Measurements from ENCODE around the gene KRT6A.
"Not testable (repeated sequence)": the region's sequence is repeated elsewhere in the genome, so short reads cannot be mapped to it uniquely, and the experiment has no call there.

The KRT6A gene

GRCh38 chr12:52506858-52507715 lies 14.0 kb upstream of the KRT6A start:
- no peak overlapping the region for H3K4me3 ChIP-seq (ENCODE audit: low read depth, low read length)
- TF ChIP-seq, protein P1, sequence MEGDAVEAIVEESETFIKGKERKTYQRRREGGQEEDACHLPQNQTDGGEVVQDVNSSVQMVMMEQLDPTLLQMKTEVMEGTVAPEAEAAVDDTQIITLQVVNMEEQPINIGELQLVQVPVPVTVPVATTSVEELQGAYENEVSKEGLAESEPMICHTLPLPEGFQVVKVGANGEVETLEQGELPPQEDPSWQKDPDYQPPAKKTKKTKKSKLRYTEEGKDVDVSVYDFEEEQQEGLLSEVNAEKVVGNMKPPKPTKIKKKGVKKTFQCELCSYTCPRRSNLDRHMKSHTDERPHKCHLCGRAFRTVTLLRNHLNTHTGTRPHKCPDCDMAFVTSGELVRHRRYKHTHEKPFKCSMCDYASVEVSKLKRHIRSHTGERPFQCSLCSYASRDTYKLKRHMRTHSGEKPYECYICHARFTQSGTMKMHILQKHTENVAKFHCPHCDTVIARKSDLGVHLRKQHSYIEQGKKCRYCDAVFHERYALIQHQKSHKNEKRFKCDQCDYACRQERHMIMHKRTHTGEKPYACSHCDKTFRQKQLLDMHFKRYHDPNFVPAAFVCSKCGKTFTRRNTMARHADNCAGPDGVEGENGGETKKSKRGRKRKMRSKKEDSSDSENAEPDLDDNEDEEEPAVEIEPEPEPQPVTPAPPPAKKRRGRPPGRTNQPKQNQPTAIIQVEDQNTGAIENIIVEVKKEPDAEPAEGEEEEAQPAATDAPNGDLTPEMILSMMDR (IDR thresholded peaks at IDR 0.05; ENCODE audit: control insufficient read depth, extremely low read depth, insufficient read depth) = peak; percentile 57
- DNase-seq (ENCODE audit: low read depth) = peak; percentile 10

GRCh38 chr12:52502877-52503276 lies 9.8 kb upstream of the KRT6A start:
- no peak overlapping the region for H3K4me3 ChIP-seq (ENCODE audit: low read depth, low read length)
- no peak for DNase-seq (ENCODE audit: low read depth)
- TF ChIP-seq, protein P1 (IDR thresholded peaks at IDR 0.05; ENCODE audit: control insufficient read depth, extremely low read depth, insufficient read depth) = no peak

GRCh38 chr12:52501490-52501889 lies 8.4 kb upstream of the KRT6A start:
- TF ChIP-seq, protein P1 (IDR thresholded peaks at IDR 0.05; ENCODE audit: control insufficient read depth, extremely low read depth, insufficient read depth) = no peak
- H3K4me3 ChIP-seq (ENCODE audit: low read depth, low read length) = no peak overlapping the region
- DNase-seq (ENCODE audit: low read depth) = no peak

DNA sequence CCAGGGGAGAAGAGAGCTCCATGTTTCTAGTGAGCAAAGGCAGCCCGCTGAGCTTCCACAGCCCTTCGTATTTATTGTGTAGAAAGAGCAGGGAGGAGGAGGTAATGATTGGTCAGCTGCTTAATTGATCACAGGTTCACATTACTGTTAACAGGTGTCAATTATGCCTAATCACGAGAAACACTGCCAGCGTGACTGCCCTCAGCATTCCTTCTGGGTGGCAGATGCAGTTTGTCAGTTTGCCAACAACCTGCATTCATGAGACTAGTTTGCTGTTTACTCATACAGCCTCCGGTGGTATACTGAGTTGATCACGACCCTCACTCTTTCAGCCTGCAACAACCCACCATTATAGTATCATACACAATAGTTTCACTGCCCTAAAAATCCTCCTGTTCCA lies 7.5 kb upstream of the KRT6A start:
- DNase-seq (ENCODE audit: low read depth); H3K4me3 ChIP-seq (ENCODE audit: low read depth, low read length): not testable (repeated sequence)

DNA sequence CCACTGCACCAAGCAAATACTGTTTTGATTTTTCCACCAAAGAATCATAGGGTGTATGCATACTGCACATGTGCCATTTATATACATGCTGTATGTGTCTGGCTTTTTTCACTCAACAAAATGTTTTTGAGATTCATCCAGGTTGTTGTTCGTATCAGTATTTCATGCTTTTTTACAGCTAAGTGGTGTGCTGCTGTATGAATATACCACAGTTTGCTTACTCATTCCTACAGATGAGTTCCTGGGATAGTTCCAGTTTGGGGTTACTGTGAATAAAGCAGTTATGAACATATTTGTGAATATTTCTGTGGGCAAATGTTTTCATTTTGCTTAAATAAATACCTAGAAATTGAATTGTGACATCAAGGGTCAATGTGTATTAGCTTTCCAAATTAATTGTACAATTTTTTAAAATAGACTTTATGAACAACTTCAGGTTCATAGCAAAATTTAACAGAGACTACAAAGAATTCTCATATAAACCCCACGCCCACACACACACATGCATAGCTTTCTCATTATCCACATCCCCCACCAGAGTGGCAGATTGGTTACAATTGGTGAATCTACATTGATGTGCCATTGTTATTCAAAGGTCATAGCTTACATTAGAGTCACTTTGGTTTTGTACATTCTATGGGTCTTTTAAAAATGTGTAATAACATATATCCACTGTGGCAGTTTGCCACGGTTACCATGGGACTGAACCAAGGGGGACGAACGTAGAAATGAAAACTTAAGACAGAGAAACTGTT lies 6.9 kb upstream of the KRT6A start:
- TF ChIP-seq, protein P1 (IDR thresholded peaks at IDR 0.05; ENCODE audit: control insufficient read depth, extremely low read depth, insufficient read depth) = no peak
- H3K4me3 ChIP-seq (ENCODE audit: low read depth, low read length) = no peak overlapping the region

GRCh38 chr12:52498946-52499345 lies 5.9 kb upstream of the KRT6A start:
- TF ChIP-seq, protein P1 (IDR thresholded peaks at IDR 0.05; ENCODE audit: control insufficient read depth, extremely low read depth, insufficient read depth) = no peak
- H3K4me3 ChIP-seq (ENCODE audit: low read depth, low read length) = no peak overlapping the region

More for the DNA sequence above, 6.9 kb upstream of the KRT6A start:
- DNase-seq (ENCODE audit: low read depth) = no peak

GRCh38 chr12:52497975-52498374 lies 4.9 kb upstream of the KRT6A start:
- TF ChIP-seq, protein P1 (IDR thresholded peaks at IDR 0.05; ENCODE audit: control insufficient read depth, extremely low read depth, insufficient read depth) = no peak
- no peak for DNase-seq (ENCODE audit: low read depth)
- no peak overlapping the region for H3K4me3 ChIP-seq (ENCODE audit: low read depth, low read length)

More at GRCh38 chr12:52498946-52499345, 5.9 kb upstream of the KRT6A start:
- DNase-seq (ENCODE audit: low read depth) = no peak
